Panc1 (cell line): Measurements from ENCODE around the gene TFCP2L1.

Source experiments
- POLR2AphosphoS5 ChIP-seq: IDR thresholded peaks from 2 replicates; pipeline ENCODE4 v1.6.1; 2012; ENCODE audit warnings: mild to moderate bottlenecking, low read depth, low read length, moderate library complexity
- SIN3A ChIP-seq: IDR thresholded peaks from 2 replicates; pipeline ENCODE4 v1.6.1; 2012; ENCODE audit warnings: low read depth, mild to moderate bottlenecking, low read length, moderate library complexity, borderline replicate concordance; ENCODE audit not compliant: insufficient read depth
- TF ChIP-seq, protein P1 (sequence below): fragments of 450-650 bp; IDR thresholded peaks from 2 replicates; pipeline ENCODE4 v1.5.1; 2017; ENCODE audit warnings: mild to moderate bottlenecking
- TF ChIP-seq, protein P2 (sequence below), 2 experiments: IDR thresholded peaks; 2 replicates each; pipeline ENCODE4 v1.6.1; 2011 to 2012; ENCODE audit warnings: low read depth in 2 of 2, control low read depth in 1 of 2, low read length in 1 of 2, mild to moderate bottlenecking in 1 of 2, moderate library complexity in 1 of 2; ENCODE audit not compliant: insufficient read depth in 1 of 2

DNA sequence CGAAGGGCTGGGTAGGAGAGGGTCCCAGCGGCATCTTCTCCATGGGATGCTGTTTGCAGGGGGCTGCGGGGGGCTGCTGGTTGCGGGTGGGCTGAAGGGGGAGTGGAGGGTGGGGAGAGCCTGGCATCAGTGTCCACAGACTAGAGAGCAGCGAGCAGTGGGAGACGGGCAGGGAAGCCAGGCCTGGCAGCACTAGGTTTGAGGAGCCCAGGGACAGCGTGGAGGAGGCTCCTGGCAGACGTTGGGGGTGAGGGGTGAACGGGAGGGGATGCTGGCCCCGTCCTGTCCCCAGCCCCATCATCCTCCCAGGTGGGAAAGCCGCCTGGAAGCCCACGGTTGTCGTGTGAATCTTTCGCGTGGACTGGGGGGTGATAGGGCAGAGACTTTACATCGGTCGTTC lies 48.2 kb upstream of the TFCP2L1 start:
- TF ChIP-seq, protein P1, sequence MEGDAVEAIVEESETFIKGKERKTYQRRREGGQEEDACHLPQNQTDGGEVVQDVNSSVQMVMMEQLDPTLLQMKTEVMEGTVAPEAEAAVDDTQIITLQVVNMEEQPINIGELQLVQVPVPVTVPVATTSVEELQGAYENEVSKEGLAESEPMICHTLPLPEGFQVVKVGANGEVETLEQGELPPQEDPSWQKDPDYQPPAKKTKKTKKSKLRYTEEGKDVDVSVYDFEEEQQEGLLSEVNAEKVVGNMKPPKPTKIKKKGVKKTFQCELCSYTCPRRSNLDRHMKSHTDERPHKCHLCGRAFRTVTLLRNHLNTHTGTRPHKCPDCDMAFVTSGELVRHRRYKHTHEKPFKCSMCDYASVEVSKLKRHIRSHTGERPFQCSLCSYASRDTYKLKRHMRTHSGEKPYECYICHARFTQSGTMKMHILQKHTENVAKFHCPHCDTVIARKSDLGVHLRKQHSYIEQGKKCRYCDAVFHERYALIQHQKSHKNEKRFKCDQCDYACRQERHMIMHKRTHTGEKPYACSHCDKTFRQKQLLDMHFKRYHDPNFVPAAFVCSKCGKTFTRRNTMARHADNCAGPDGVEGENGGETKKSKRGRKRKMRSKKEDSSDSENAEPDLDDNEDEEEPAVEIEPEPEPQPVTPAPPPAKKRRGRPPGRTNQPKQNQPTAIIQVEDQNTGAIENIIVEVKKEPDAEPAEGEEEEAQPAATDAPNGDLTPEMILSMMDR = no peak
- TF ChIP-seq, protein P2, sequence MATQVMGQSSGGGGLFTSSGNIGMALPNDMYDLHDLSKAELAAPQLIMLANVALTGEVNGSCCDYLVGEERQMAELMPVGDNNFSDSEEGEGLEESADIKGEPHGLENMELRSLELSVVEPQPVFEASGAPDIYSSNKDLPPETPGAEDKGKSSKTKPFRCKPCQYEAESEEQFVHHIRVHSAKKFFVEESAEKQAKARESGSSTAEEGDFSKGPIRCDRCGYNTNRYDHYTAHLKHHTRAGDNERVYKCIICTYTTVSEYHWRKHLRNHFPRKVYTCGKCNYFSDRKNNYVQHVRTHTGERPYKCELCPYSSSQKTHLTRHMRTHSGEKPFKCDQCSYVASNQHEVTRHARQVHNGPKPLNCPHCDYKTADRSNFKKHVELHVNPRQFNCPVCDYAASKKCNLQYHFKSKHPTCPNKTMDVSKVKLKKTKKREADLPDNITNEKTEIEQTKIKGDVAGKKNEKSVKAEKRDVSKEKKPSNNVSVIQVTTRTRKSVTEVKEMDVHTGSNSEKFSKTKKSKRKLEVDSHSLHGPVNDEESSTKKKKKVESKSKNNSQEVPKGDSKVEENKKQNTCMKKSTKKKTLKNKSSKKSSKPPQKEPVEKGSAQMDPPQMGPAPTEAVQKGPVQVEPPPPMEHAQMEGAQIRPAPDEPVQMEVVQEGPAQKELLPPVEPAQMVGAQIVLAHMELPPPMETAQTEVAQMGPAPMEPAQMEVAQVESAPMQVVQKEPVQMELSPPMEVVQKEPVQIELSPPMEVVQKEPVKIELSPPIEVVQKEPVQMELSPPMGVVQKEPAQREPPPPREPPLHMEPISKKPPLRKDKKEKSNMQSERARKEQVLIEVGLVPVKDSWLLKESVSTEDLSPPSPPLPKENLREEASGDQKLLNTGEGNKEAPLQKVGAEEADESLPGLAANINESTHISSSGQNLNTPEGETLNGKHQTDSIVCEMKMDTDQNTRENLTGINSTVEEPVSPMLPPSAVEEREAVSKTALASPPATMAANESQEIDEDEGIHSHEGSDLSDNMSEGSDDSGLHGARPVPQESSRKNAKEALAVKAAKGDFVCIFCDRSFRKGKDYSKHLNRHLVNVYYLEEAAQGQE (IDR thresholded peaks at IDR 0.05; ENCODE audit: insufficient read depth in 1 of 2, low read depth in 2 of 2, low read length in 1 of 2) = no peak
- TF ChIP-seq POLR2AphosphoS5 (no peak), SIN3A (no peak)
